Measurements from ENCODE around the gene EYS. TPM values are rescaled to one million over a fixed set of nuclear protein-coding genes. Genes with fewer than 3 reads are reported as not detected.

The EYS gene
- total RNA-seq, 4 donors from 2014 or later = 0.15 TPM; not detected in 3

- H3K27ac ChIP-seq = no peak overlapping the region
- H3K9me3 ChIP-seq = peaks cover 0 to 16% (median 0%) of the 10 kb centered on the region in 3 donors
- H3K4me1 ChIP-seq = no peaks in the 10 kb centered on the region
- TF ChIP-seq EP300 (IDR thresholded peaks at IDR 0.05) (no peak), POLR2A (IDR thresholded peaks at IDR 0.05) (no peak), POLR2AphosphoS5 (IDR thresholded peaks at IDR 0.05) (no peak), CTCF (IDR thresholded peaks at IDR 0.05) (no peak)
- H3K36me3 ChIP-seq = no peaks in the 10 kb centered on the region
- WGBS, 2 donors (ENCODE audit: low coverage in 1 of 2) = no CpG with 5 or more reads among the region's 24 CpGs
- H3K4me3 ChIP-seq = no peak overlapping the region
- ATAC-seq = no peak
- no peaks in the 10 kb centered on the region for H3K27me3 ChIP-seq
These were observed 1683.3 kb downstream of the EYS start for GRCh38 chr6:64023693-64024092.

GRCh38 chr6:64014595-64014994 is 1692.4 kb downstream of the EYS start:
- H3K4me1 ChIP-seq = no peaks in the 10 kb centered on the region
- H3K36me3 ChIP-seq = no peaks in the 10 kb centered on the region
- no peak for TF ChIP-seq EP300 (IDR thresholded peaks at IDR 0.05)
- no peak for TF ChIP-seq CTCF (IDR thresholded peaks at IDR 0.05)
- TF ChIP-seq POLR2AphosphoS5 (IDR thresholded peaks at IDR 0.05) = no peak
- no peak for TF ChIP-seq POLR2A (IDR thresholded peaks at IDR 0.05)
- ATAC-seq = no peak
- H3K27ac ChIP-seq = no peak overlapping the region
- H3K27me3 ChIP-seq = peaks cover 4% of the 10 kb centered on the region
- no peaks in the 10 kb centered on the region for H3K9me3 ChIP-seq
- H3K4me3 ChIP-seq = no peak overlapping the region

- no peak for ATAC-seq
- H3K9me3 ChIP-seq = no peaks in the 10 kb centered on the region
- 34 to 43% methylated on average over 8 of the region's 8 CpGs for WGBS, 2 donors (ENCODE audit: low coverage in 1 of 2)
- TF ChIP-seq POLR2A (IDR thresholded peaks at IDR 0.05) (no peak), POLR2AphosphoS5 (IDR thresholded peaks at IDR 0.05) (no peak), EP300 (IDR thresholded peaks at IDR 0.05) (no peak), CTCF (IDR thresholded peaks at IDR 0.05) (no peak)
- H3K27me3 ChIP-seq = peaks cover 4% of the 10 kb centered on the region
- H3K27ac ChIP-seq = no peak overlapping the region
- no peak overlapping the region for H3K4me3 ChIP-seq
- no peaks in the 10 kb centered on the region for H3K4me1 ChIP-seq
- no peaks in the 10 kb centered on the region for H3K36me3 ChIP-seq
These were observed 1694.0 kb downstream of the EYS start for GRCh38 chr6:64013011-64013410.

- H3K36me3 ChIP-seq = no peaks in the 10 kb centered on the region
- H3K27me3 ChIP-seq = peaks cover 4% of the 10 kb centered on the region
- no peaks in the 10 kb centered on the region for H3K4me1 ChIP-seq
- H3K9me3 ChIP-seq = no peaks in the 10 kb centered on the region
- no peak for TF ChIP-seq POLR2A (IDR thresholded peaks at IDR 0.05)
- TF ChIP-seq EP300 (IDR thresholded peaks at IDR 0.05) = no peak
- TF ChIP-seq CTCF (IDR thresholded peaks at IDR 0.05) = peak in 1 of 4 experiments; percentile 49
- WGBS, 2 donors (ENCODE audit: low coverage in 1 of 2) = 30 to 35% methylated on average over 4 of the region's 4 CpGs
- no peak overlapping the region for H3K4me3 ChIP-seq
- ATAC-seq = no peak
- no peak overlapping the region for H3K27ac ChIP-seq
These were observed 1694.5 kb downstream of the EYS start for GRCh38 chr6:64012351-64013001.

- Histone ChIP-seq H3K4me3 (no peak overlapping the region), H3K36me3 (no peaks in the 10 kb centered on the region), H3K27ac (no peak overlapping the region), H3K9me3 (no peaks in the 10 kb centered on the region), H3K4me1 (no peaks in the 10 kb centered on the region), H3K27me3 (peaks cover 4% of the 10 kb centered on the region)
- no peak for ATAC-seq
- 89 to 100% methylated on average over 3 of the region's 3 CpGs for WGBS, 2 donors (ENCODE audit: low coverage in 1 of 2)
- TF ChIP-seq CTCF (IDR thresholded peaks at IDR 0.05) = no peak
- TF ChIP-seq POLR2A (IDR thresholded peaks at IDR 0.05) = no peak
- TF ChIP-seq POLR2AphosphoS5 (IDR thresholded peaks at IDR 0.05) = no peak
- TF ChIP-seq EP300 (IDR thresholded peaks at IDR 0.05) = no peak
These were observed 1696.4 kb downstream of the EYS start for GRCh38 chr6:64010666-64011065.

All from gastroesophageal sphincter (tissue), 4 donors.